IMR-90 (cell line): ENCODE results near the gene GPR152. TPM values are rescaled to one million over a fixed set of nuclear protein-coding genes. Genes with fewer than 3 reads are reported as not detected.

ENCODE experiments used
- ATAC-seq: fragments of 200-7000 bp; cut with Tn5 transposase; 2 replicates; pipeline ENCODE4 v1.9.1; 2020; ENCODE audit warnings: low read depth, mild to moderate bottlenecking, moderate library complexity
- BruUV-seq: library from RNA; stranded (reverse); fragments of 400-500 nt; replicated peaks from 2 replicates; lab custom pipeline; 2021; lab: Mats Ljungman, UMichigan
- CTCF ChIA-PET: fragments of 300-600 bp; formaldehyde crosslinking; extraction: SDS; loops from one replicate; lab custom pipeline; 2021; ENCODE audit warnings: antibody characterized with exemption; lab: Yijun Ruan, JAX
- POLR2A ChIA-PET: fragments of 300-600 bp; sonication (Branson Sonifier 250); formaldehyde crosslinking; loops from one replicate; lab custom pipeline; 2022; ENCODE audit warnings: antibody characterized with exemption; ENCODE audit not compliant: unreplicated experiment; lab: Charles Lee
- DNase-seq: peaks from one replicate; pipeline ENCODE4 v3.0.0; 2013
- H2AFZ ChIP-seq: replicated peaks from 2 replicates; pipeline ENCODE3; 2013; ENCODE audit warnings: low read length, mild to moderate bottlenecking; ENCODE audit not compliant: poor library complexity
- H2AK5ac ChIP-seq: 2 replicates; pipeline ENCODE4 v1.6.1; 2013; ENCODE audit warnings: low read depth, low read length, inconsistent platforms
- H2AK9ac ChIP-seq: replicated peaks from 2 replicates; pipeline ENCODE3; 2013; ENCODE audit warnings: mild to moderate bottlenecking, low read depth, low read length, moderate library complexity; ENCODE audit not compliant: poor library complexity
- H2BK120ac ChIP-seq: 2 replicates; pipeline ENCODE4 v1.6.1; 2013; ENCODE audit warnings: low read depth, low read length, inconsistent platforms
- H2BK15ac ChIP-seq: 3 replicates; pipeline ENCODE4 v1.6.1; 2013; ENCODE audit warnings: low read depth, low read length, inconsistent platforms
- H2BK20ac ChIP-seq: 2 replicates; pipeline ENCODE4 v1.6.1; 2013; ENCODE audit warnings: low read depth, mild to moderate bottlenecking, inconsistent platforms, low read length, moderate library complexity
- H2BK5ac ChIP-seq: 2 replicates; pipeline ENCODE4 v1.6.1; 2013; ENCODE audit warnings: mild to moderate bottlenecking, low read depth, low read length, inconsistent platforms; ENCODE audit not compliant: poor library complexity, severe bottlenecking
- H3K14ac ChIP-seq: replicated peaks from 2 replicates; pipeline ENCODE4 v1.6.1; 2013; ENCODE audit warnings: low read depth, low read length, inconsistent platforms
- H3K18ac ChIP-seq: 2 replicates; pipeline ENCODE4 v1.6.1; 2013; ENCODE audit warnings: low read depth, low read length, control low read depth
- H3K23ac ChIP-seq: 2 replicates; pipeline ENCODE4 v1.6.1; 2013; ENCODE audit warnings: low read depth, low read length, inconsistent platforms
- H3K27ac ChIP-seq: 2 replicates; pipeline ENCODE4 v1.5.1; 2013; ENCODE audit warnings: mild to moderate bottlenecking, control low read depth, low read length; ENCODE audit not compliant: insufficient read depth
- H3K27me3 ChIP-seq: 2 replicates; pipeline ENCODE4 v1.6.1; 2013; ENCODE audit warnings: low read length; ENCODE audit not compliant: control insufficient read depth, insufficient read depth
- H3K36me3 ChIP-seq: 2 replicates; pipeline ENCODE4 v1.6.1; 2013; ENCODE audit warnings: low read length, mixed read lengths; ENCODE audit not compliant: control insufficient read depth, insufficient read depth
- H3K4ac ChIP-seq: 2 replicates; pipeline ENCODE4 v1.6.1; 2013; ENCODE audit warnings: low read depth, low read length, inconsistent platforms
- H3K4me1 ChIP-seq: 2 replicates; pipeline ENCODE4 v1.6.1; 2013; ENCODE audit warnings: low read length, mixed read lengths; ENCODE audit not compliant: control insufficient read depth, insufficient read depth
- H3K4me2 ChIP-seq: 2 replicates; pipeline ENCODE4 v1.6.1; 2013; ENCODE audit warnings: low read depth, mild to moderate bottlenecking, control low read depth, low read length, moderate library complexity
- H3K4me3 ChIP-seq: 2 replicates; pipeline ENCODE4 v1.5.1; 2013; ENCODE audit warnings: low read depth, mild to moderate bottlenecking, control low read depth, low read length, moderate library complexity; ENCODE audit not compliant: insufficient read depth
- H3K56ac ChIP-seq: 2 replicates; pipeline ENCODE4 v1.6.1; 2013; ENCODE audit warnings: low read length, inconsistent platforms; ENCODE audit not compliant: insufficient read depth; ENCODE audit errors: extremely low read depth
- H3K79me1 ChIP-seq, 2 experiments: 2 replicates each; pipeline ENCODE4 v1.6.1; 2013; ENCODE audit warnings: low read length in 2 of 2, inconsistent platforms in 1 of 2, low read depth in 1 of 2
- H3K9ac ChIP-seq: 2 replicates; pipeline ENCODE4 v1.6.1; 2013; ENCODE audit warnings: low read depth, low read length, control low read depth
- H3K9me1 ChIP-seq: 2 replicates; pipeline ENCODE4 v1.6.1; 2013; ENCODE audit warnings: low read length, inconsistent platforms; ENCODE audit not compliant: insufficient read depth
- H3K9me3 ChIP-seq: 2 replicates; pipeline ENCODE4 v1.6.1; 2013; ENCODE audit warnings: low read length; ENCODE audit not compliant: control insufficient read depth, insufficient read depth
- H4K20me1 ChIP-seq: 2 replicates; pipeline ENCODE4 v1.6.1; 2013; ENCODE audit warnings: low read length, inconsistent platforms; ENCODE audit not compliant: insufficient read depth
- H4K5ac ChIP-seq: 2 replicates; pipeline ENCODE4 v1.6.1; 2013; ENCODE audit warnings: mild to moderate bottlenecking, low read depth, low read length, control low read depth
- H4K8ac ChIP-seq, 2 experiments: 2 replicates each; pipeline ENCODE4 v1.6.1; 2013; ENCODE audit warnings: low read depth in 2 of 2, low read length in 2 of 2, control low read depth in 1 of 2, inconsistent platforms in 1 of 2
- H4K91ac ChIP-seq: 2 replicates; pipeline ENCODE4 v1.6.1; 2013; ENCODE audit warnings: low read depth, low read length, inconsistent platforms; ENCODE audit not compliant: insufficient read depth
- BHLHE40 ChIP-seq: fragments of 150-350 bp; IDR thresholded peaks from 2 replicates; pipeline ENCODE4 v1.6.1; 2016; ENCODE audit warnings: mild to moderate bottlenecking, low read depth, low read length
- CEBPB ChIP-seq: IDR thresholded peaks from 2 replicates; pipeline ENCODE4 v1.6.1; 2012; ENCODE audit warnings: low read depth, low read length, improper control_type of control experiment
- CHD1 ChIP-seq: IDR thresholded peaks from 2 replicates; pipeline ENCODE4 v1.6.1; 2012; ENCODE audit warnings: low read depth, low read length, improper control_type of control experiment
- ELK1 ChIP-seq: fragments of 150-350 bp; IDR thresholded peaks from 2 replicates; pipeline ENCODE4 v1.6.1; 2016; ENCODE audit warnings: low read depth, mild to moderate bottlenecking, low read length, moderate library complexity, borderline replicate concordance
- FOS ChIP-seq: fragments of 150-350 bp; IDR thresholded peaks from 2 replicates; pipeline ENCODE4 v1.6.1; 2016; ENCODE audit warnings: low read depth, low read length
- MAFK ChIP-seq: IDR thresholded peaks from 2 replicates; pipeline ENCODE4 v1.6.1; 2012; ENCODE audit warnings: low read depth, low read length, improper control_type of control experiment
- MAZ ChIP-seq: IDR thresholded peaks from 2 replicates; pipeline ENCODE4 v1.6.1; 2012; ENCODE audit warnings: low read depth, mild to moderate bottlenecking, low read length, improper control_type of control experiment, moderate library complexity, borderline replicate concordance
- MXI1 ChIP-seq: IDR thresholded peaks from 2 replicates; pipeline ENCODE4 v1.6.1; 2012; ENCODE audit warnings: low read depth, mild to moderate bottlenecking, low read length, moderate library complexity, borderline replicate concordance
- NFE2L2 ChIP-seq: fragments of 150-350 bp; IDR thresholded peaks from 2 replicates; pipeline ENCODE4 v1.6.1; 2016; ENCODE audit warnings: low read depth, mild to moderate bottlenecking, low read length
- POLR2A ChIP-seq: IDR thresholded peaks from 2 replicates; pipeline ENCODE4 v1.6.1; 2012; ENCODE audit warnings: mild to moderate bottlenecking, low read depth, low read length
- RAD21 ChIP-seq: IDR thresholded peaks from 2 replicates; pipeline ENCODE4 v1.6.1; 2012; ENCODE audit warnings: low read length, improper control_type of control experiment
- RCOR1 ChIP-seq: IDR thresholded peaks from 2 replicates; pipeline ENCODE4 v1.6.1; 2012; ENCODE audit warnings: mild to moderate bottlenecking, low read length, improper control_type of control experiment; ENCODE audit not compliant: insufficient replicate concordance
- RFX5 ChIP-seq: IDR thresholded peaks from 2 replicates; pipeline ENCODE4 v1.8.0; 2012; ENCODE audit warnings: low read depth, mild to moderate bottlenecking, low read length, moderate library complexity
- SMC3 ChIP-seq: fragments of 150-350 bp; IDR thresholded peaks from 2 replicates; pipeline ENCODE4 v1.6.1; 2016; ENCODE audit warnings: low read depth, mild to moderate bottlenecking, antibody characterized with exemption, low read length, moderate library complexity
- WGBS, 2 experiments: methylation state at CpG; one replicate each; pipeline versions ENCODE4 v1.1.5 to v1.1.7; 2013; ENCODE audit warnings: missing lambda C conversion rate in 2 of 2; ENCODE audit not compliant: insufficient read length in 1 of 2; ENCODE audit errors: extremely low coverage in 2 of 2; 5-methylcytosine and 5-hydroxymethylcytosine counted together
- dilution Hi-C: fragments of 300-500 bp; cut with HindIII; formaldehyde crosslinking; loops from one replicate; pipeline ENCODE4 v1.14.3; 2018; ENCODE audit warnings: low sequenced_read_pairs; ENCODE audit not compliant: unreplicated experiment
- in situ Hi-C: fragments of 300-500 bp; cut with MboI; formaldehyde crosslinking; loops from 3 replicates; pipeline ENCODE4 v1.14.3; 2019; ENCODE audit warnings: low sequenced_read_pairs, inconsistent platforms, mixed read lengths
- intact Hi-C: fragments of 100-400 bp; cut with micrococcal nuclease; formaldehyde crosslinking; loops from 2 replicates; pipeline ENCODE4 v1.10.0; 2022
- polyA plus RNA-seq, 3 experiments: library from polyadenylated mRNA; depleted of rRNA; stranded (reverse); fragments of >200 nt; gene quantifications; 2 replicates each; pipeline ENCODE4 v1.2.3, GENCODE V29; 2012; ENCODE audit warnings: low replicate concordance in 1 of 3
- total RNA-seq: library from RNA; depleted of rRNA; stranded (reverse); fragments of >200 nt; gene quantifications from 2 replicates; pipeline ENCODE4 v1.2.3, GENCODE V29; 2012
- TF ChIP-seq, protein P1 (sequence below): fragments of 150-350 bp; IDR thresholded peaks from 2 replicates; pipeline ENCODE4 v1.6.1; 2017; ENCODE audit warnings: mild to moderate bottlenecking, antibody characterized with exemption, low read length, low read depth

The GPR152 gene
- total and polyA plus RNA-seq, 2 of the 4 experiments (the other 2 are of a cell fraction): not detected

GRCh38 chr11:67437809-67438157 is 14.7 kb downstream of the GPR152 start:
- Histone ChIP-seq H4K8ac (no peak overlapping the region), H3K9me1 (peaks cover 8% of the 10 kb centered on the region; the same call in 1 of the 2 replicates), H3K27ac (no peak overlapping the region), H3K79me1 (peaks cover 8 to 22% of the 10 kb centered on the region in 2 experiments), H3K56ac (no peak overlapping the region), H2AK9ac (no peak overlapping the region), H2AFZ (no peak overlapping the region), H3K4me1 (peaks cover 2% of the 10 kb centered on the region; the same call in 1 of the 2 replicates), H2BK20ac (no peak overlapping the region), H3K9ac (no peak overlapping the region), H3K4ac (no peak overlapping the region), H3K9me3 (no peaks in the 10 kb centered on the region), H3K18ac (no peak overlapping the region), H3K4me2 (no peak overlapping the region), H4K20me1 (peaks cover 8% of the 10 kb centered on the region), H3K14ac (no peak overlapping the region), H2BK120ac (no peak overlapping the region), H4K5ac (no peak overlapping the region), H2BK5ac (no peak overlapping the region), H3K27me3 (no peaks in the 10 kb centered on the region), H3K23ac (no peak overlapping the region), H2AK5ac (no peak overlapping the region), H2BK15ac (no peak overlapping the region), H3K4me3 (no peak overlapping the region), H3K36me3 (peaks cover 60% of the 10 kb centered on the region), H4K91ac (no peak overlapping the region)
- TF ChIP-seq CHD1 (no peak), MXI1 (no peak), RFX5 (no peak), MAFK (no peak), MAZ (no peak), BHLHE40 (no peak), ELK1 (no peak), FOS (no peak), CEBPB (no peak), RCOR1 (no peak), POLR2A (no peak), NFE2L2 (no peak), SMC3 (no peak), RAD21 (no peak)
- TF ChIP-seq, protein P1, sequence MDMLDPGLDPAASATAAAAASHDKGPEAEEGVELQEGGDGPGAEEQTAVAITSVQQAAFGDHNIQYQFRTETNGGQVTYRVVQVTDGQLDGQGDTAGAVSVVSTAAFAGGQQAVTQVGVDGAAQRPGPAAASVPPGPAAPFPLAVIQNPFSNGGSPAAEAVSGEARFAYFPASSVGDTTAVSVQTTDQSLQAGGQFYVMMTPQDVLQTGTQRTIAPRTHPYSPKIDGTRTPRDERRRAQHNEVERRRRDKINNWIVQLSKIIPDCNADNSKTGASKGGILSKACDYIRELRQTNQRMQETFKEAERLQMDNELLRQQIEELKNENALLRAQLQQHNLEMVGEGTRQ: no peak
- ChIA-PET CTCF (no interaction called here), POLR2A (interaction anchor here (0.5 kb wide), 1 partner anchor 31 kb away, joined by 12 read pairs; no protein-coding TSS in a partner anchor)
- ATAC-seq: no peak
- WGBS, 2 experiments: 80% methylated on average over 2 of the region's 3 CpGs; no CpG with 5 or more reads in 1 of the 2 experiments
- dilution Hi-C loops: no loop called here
- DNase-seq: no peak
- intact Hi-C loops: no loop called here
- in situ Hi-C loops: no loop called here
- BruUV-seq: no TSS peak
